Measurements from ENCODE around the gene BIN1. TPM values are rescaled to one million over a fixed set of nuclear protein-coding genes. Genes with fewer than 3 reads are reported as not detected.

The BIN1 gene
- total RNA-seq, 4 donors from 2014 or later, result 49.2 to 68.3 (median 64.2) TPM

GRCh38 chr2:127139766-127140165 lies 32.8 kb upstream of the BIN1 start:
- intact Hi-C loops (cut with DNase I), result no loop called here
- no peaks in the 10 kb centered on the region for H3K27me3 ChIP-seq
- 64 to 71% methylated on average over 2 of the region's 2 CpGs for WGBS, 2 donors

DNA sequence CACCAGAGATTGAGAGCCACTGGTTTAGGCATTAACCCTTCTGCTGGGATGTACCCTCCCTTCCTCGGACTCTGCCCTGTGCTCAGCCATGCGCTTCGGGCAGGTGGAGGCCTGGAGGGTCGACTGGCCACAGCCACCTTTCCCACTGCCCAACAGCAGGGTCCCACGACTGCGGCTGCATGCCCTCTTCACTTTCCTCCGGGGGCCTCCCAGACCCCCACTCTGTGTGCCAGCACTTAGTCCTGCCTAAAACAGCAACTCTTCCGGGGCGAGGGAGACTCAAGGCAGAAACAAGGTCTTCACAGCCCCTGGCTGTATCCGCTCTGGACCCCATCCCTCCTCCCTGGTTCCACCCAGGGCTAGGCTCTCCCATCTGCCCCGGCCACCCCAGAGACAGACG lies 31.3 kb upstream of the BIN1 start:
- TF ChIP-seq POLR2A (IDR thresholded peaks at IDR 0.05), result no peak
- no peak for TF ChIP-seq CTCF (IDR thresholded peaks at IDR 0.05)
- Histone ChIP-seq H3K27me3 (no peaks in the 10 kb centered on the region), H3K36me3 (no peaks in the 10 kb centered on the region), H3K4me3 (replicated peaks in 1 of 3) (no peak overlapping the region), H3K4me1 (no peaks in the 10 kb centered on the region), H3K27ac (no peak overlapping the region), H3K9me3 (no peaks in the 10 kb centered on the region)
- DNase-seq, result no peak
- intact Hi-C loops (cut with DNase I), result no loop called here
- 68 to 70% methylated on average over 9 to 12 of the region's 12 CpGs for WGBS, 2 donors

More at GRCh38 chr2:127139766-127140165, 32.8 kb upstream of the BIN1 start:
- DNase-seq, result no peak
- Histone ChIP-seq H3K4me3 (replicated peaks in 1 of 3) (no peak overlapping the region), H3K27ac (no peak overlapping the region), H3K4me1 (no peaks in the 10 kb centered on the region), H3K9me3 (no peaks in the 10 kb centered on the region), H3K36me3 (no peaks in the 10 kb centered on the region)
- TF ChIP-seq CTCF (IDR thresholded peaks at IDR 0.05) (no peak), POLR2A (IDR thresholded peaks at IDR 0.05) (no peak)

DNA sequence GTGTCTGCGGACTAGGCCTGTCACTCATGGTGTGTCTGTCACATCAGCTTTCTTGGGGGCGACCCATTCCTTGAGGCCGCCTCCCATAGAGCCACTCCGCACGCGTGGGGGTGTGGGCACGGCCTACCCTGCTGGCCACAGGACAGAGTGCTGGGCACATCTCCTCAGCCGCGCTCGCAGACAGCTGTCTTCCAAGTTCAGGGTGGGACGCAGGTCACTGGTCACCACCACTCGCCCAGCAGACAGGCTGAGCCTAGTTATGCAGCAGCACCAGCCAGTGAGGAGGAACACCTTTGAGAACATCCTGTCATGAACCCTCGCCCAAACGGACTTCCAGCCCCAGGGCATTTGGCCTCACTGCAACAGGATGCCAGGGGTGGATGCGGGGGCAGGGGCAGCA lies 30.8 kb upstream of the BIN1 start:
- 78 to 93% methylated on average over 5 to 12 of the region's 15 CpGs for WGBS, 2 donors
- Histone ChIP-seq H3K36me3 (no peaks in the 10 kb centered on the region), H3K4me1 (no peaks in the 10 kb centered on the region), H3K9me3 (no peaks in the 10 kb centered on the region), H3K27ac (no peak overlapping the region), H3K4me3 (replicated peaks in 1 of 3) (no peak overlapping the region), H3K27me3 (no peaks in the 10 kb centered on the region)
- DNase-seq, result no peak
- intact Hi-C loops (cut with DNase I), result no loop called here
- TF ChIP-seq CTCF (IDR thresholded peaks at IDR 0.05) (no peak), POLR2A (IDR thresholded peaks at IDR 0.05) (no peak)

DNA sequence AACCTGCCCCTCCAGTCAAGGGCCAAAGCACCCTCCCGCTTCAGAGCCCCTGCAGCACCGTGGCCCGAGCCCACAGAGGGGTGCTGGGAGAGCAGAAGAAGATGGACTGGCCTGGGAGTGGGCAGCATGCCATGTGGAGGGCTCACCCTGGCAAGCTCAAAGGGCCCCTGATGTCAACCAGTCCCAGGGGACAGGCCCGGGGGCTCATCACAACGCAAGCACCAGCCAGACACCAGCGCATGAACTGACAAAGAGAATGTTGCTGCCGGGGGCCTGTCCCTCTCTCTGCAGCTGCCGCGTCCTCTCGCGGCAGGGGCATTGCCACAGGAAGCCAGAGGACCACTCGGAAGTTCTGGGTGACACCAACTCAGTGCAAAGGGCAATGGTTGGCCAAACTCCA lies 30.3 kb upstream of the BIN1 start:
- no peak overlapping the region for H3K4me3 ChIP-seq (replicated peaks in 1 of 3)
- no peaks in the 10 kb centered on the region for H3K4me1 ChIP-seq
- DNase-seq, result no peak
- intact Hi-C loops (cut with DNase I), result no loop called here
- no peak for TF ChIP-seq CTCF (IDR thresholded peaks at IDR 0.05)
- TF ChIP-seq POLR2A (IDR thresholded peaks at IDR 0.05), result no peak
- 97% methylated on average over 9 of the region's 12 CpGs; no CpG with 5 or more reads in 1 of the 2 donors for WGBS, 2 donors
- H3K9me3 ChIP-seq, result no peaks in the 10 kb centered on the region
- H3K27ac ChIP-seq, result no peak overlapping the region
- H3K27me3 ChIP-seq, result no peaks in the 10 kb centered on the region
- H3K36me3 ChIP-seq, result no peaks in the 10 kb centered on the region

GRCh38 chr2:127134833-127135830 lies 28.2 kb upstream of the BIN1 start:
- WGBS, 2 donors, result 80 to 82% methylated on average over 14 to 15 of the region's 15 CpGs
- no peak overlapping the region for H3K4me3 ChIP-seq (replicated peaks in 1 of 3)
- no peaks in the 10 kb centered on the region for H3K9me3 ChIP-seq
- H3K4me1 ChIP-seq, result no peaks in the 10 kb centered on the region
- no peaks in the 10 kb centered on the region for H3K36me3 ChIP-seq
- TF ChIP-seq POLR2A (IDR thresholded peaks at IDR 0.05) (no peak), CTCF (IDR thresholded peaks at IDR 0.05) (no peak)
- intact Hi-C loops (cut with DNase I), result no loop called here
- no peaks in the 10 kb centered on the region for H3K27me3 ChIP-seq
- H3K27ac ChIP-seq, result no peak overlapping the region
- no peak for DNase-seq

Data from thyroid gland (tissue), 4 donors.